GM12875 (cell line): ENCODE results near the gene TP53TG5.
"Not testable (repeated sequence)": the region's sequence is repeated elsewhere in the genome, so short reads cannot be mapped to it uniquely, and the experiment has no call there.

Experiments
- H3K4me3 ChIP-seq: one replicate; pipeline ENCODE4 v1.5.1; 2011; ENCODE audit warnings: low read depth, low read length, control low read depth
- CTCF ChIP-seq: IDR thresholded peaks from 2 replicates; pipeline ENCODE4 v1.5.1; 2011; ENCODE audit warnings: low read depth, mild to moderate bottlenecking, control low read depth, inconsistent platforms, low read length, moderate library complexity, borderline replicate concordance; ENCODE audit not compliant: insufficient read depth

The TP53TG5 gene

DNA sequence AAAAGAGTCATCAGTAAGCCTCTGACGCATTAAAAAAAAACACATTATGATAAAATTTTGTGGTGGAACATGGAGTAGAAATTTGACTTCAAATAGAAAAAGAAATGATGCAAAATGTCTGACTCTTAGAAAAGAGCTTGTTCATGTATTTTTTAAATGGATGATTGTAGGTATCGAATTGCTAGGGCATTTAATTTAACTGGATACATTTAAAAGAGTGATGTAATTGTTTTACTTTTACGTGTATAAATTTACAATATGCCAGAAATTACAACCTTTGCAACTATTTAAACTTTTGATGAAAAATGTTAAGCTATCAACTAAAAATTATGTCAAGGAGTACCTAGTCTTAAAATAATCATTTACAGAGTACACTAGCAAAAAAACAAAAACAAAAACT, 25.4 kb downstream of the TP53TG5 start:
- H3K4me3 ChIP-seq: no peak overlapping the region
- TF ChIP-seq CTCF: no peak

DNA sequence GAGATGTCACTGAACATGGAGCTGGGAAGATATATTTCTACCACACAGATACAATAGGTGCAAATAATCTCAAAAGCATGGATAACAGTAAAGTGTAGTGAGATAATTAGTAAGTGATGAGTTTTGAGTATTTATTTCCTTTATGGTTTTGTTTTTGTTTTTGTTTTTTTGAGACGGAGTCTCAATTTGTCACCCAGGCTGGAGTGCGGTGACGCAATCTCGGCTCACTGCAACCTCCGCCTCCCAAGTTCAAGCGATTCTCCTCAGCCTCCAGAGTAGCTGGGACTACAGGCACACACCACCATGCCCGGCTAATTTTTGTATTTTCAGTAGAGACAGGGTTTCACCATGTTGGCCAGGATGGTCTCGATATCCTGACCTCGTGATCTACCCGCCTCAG, 27.3 kb downstream of the TP53TG5 start:
- H3K4me3 ChIP-seq: not testable (repeated sequence)

DNA sequence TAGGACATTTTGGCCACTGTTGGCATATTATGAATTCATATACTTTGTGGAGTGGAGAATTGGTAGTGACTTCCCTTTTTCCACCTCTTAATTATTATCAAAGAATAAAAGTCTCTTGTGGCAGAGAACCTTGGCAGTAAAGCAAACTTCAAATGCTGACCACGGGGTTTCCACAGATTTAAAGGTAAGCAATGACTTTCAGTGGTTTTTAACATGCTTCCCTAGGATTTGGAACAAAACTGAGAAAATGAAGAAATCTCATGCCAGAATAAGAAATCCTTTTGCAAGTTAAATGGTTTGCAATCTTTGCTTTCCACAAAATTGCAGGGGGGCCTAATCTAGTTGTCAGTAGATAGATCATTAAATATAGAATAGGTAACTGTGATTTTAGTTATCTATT, 27.9 kb downstream of the TP53TG5 start:
- TF ChIP-seq CTCF: no peak
- no peak overlapping the region for H3K4me3 ChIP-seq

GRCh38 chr20:45347936-45348778, 30.0 kb downstream of the TP53TG5 start, which contains the start of gene SDC4:
Gene SDC4 (minus strand): TSS chr20:45348424. CDS start chr20:45348384, 40 bp downstream.
- no peak for TF ChIP-seq CTCF
- no peak within 1 kb of the TSS for H3K4me3 ChIP-seq

GRCh38 chr20:45347297-45347935, 30.7 kb downstream of the TP53TG5 start:
- H3K4me3 ChIP-seq: no peak overlapping the region
- no peak for TF ChIP-seq CTCF

DNA sequence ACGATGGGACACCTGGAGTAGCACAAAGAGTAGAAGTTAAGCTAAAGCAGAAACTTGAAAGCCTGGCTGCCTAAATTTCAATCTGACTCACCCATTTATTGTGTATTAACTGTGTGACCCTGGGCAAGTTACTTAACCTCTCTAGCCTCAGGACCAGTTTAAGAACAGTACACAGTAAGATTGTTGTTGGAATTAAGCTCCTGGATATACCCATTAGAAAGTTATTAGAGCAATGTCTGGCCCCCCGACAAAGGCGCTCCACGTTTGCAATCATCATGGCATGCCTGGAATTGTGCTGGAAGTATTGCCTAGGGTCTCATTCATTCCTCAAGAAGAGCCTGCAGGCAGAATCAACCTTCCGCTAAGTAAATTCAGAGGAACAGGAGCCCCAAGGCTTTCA, 31.3 kb downstream of the TP53TG5 start:
- no peak overlapping the region for H3K4me3 ChIP-seq
- no peak for TF ChIP-seq CTCF

DNA sequence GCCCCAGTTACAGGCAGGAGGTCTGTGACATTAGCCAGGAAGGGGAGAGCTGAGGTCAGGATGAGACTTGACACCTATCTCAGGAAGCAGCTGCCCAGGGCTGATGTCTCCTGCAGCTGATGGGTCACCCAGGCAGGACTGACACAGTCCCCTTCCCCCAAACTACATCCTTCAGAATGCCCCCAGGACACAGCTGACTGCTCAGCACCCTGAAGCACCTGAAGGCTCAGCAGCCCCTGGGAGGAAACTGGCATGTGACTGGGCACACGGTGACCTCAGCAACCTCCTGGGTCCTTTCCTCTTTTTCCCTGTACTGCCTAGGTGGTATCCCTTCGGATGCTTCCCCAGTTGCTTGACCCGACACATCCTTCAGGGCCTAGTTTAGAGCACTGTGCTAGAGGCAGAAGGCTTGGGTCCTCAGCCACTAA, 31.8 kb downstream of the TP53TG5 start:
- TF ChIP-seq CTCF: no peak
- no peak overlapping the region for H3K4me3 ChIP-seq
